Measurements from ENCODE around the gene WDFY4.

The WDFY4 gene

DNA sequence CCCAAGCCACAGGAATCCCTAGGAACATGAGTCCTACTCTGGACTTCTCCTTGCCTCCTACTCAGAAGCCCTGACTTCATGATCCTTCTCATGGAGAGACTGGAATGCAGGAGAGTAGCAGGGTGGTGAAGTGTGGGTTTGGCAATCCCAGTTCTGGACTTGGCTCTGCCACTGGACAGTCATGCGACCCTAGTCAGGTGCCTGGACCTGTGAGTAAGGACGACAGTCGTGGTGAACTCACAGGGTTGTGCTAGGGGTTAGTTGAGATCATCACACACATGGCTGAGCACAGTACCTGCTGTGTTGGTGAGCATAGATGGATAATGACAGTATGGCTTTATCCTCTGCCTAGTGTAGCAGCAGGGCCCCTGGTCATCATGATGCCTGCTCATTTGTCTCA lies 137.0 kb downstream of the WDFY4 start:
- no peak for DNase-seq

DNA sequence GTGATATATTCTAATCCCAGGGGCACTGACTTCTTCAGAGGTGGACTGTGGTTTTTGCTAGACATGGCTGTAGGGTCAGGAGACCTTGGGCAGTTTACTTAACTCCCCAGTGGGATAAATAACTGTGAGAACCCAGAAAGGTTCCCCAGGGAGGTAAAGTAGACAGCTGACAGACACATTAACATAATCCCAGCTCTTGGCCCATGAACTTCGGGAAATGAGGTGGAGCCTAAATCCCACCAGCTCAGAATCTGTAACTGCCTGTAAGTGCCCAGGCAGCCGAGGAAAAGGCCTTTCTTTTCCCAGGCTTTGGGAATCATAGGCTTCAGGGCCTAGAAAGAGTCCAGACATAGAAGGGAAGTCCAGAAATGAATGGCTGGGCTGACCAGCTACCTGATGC lies 149.0 kb downstream of the WDFY4 start:
- no peak for DNase-seq

DNA sequence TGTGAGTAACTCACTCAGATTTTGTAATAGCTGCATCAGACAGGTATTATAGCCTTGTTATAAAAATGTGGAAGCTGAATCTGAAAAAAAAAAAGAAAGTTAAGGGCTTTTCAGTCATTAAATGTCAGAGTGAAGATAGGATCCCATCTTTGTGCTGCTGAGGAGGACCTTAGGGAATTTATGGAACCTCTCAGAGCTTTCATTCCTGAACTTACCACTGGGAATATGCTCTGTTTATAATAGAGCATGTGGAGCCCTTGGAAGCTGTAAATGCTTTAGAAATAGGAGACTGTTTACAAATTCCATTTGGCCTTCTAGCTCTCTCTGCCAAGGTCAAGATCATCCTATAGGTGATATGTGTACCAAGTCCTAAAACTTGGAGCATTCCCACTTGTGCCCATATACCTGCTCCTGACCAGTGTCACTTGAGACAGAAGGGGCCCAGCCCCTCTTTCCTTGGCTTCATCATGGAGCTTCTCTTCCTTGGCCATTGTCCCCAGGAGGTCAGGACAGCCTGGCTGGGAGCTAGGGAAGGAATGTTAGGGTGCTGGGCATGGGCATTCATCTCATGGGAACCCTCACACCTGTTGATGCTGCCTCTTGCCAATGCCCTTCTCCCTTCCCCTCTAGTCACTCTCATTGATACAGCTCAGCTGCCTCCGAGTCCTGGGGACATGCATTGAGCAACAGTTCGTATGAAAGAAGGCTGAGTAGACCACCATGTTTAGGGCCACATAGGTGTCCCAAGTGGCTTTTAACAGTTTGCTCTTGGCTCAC lies 149.7 kb downstream of the WDFY4 start:
- no peak for DNase-seq

DNA sequence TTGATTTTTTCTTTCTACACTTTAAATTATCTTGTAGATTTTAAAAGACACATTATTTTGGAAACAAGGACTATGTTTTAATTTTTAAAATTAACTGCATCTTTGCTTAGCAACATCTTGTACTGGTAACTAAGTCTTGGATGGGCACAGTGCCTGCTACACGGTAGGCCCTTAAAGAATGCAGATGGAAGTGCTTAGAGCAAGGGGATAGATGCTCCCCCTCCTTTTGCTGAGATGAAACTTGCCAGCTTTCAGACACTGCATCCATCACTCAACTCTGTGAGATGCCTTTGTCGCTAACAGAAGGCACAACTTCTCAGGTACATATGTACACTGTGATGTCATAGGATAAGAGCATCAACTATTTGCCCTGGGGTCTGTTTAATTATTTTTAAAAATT lies 151.1 kb downstream of the WDFY4 start:
- no peak for DNase-seq

DNA sequence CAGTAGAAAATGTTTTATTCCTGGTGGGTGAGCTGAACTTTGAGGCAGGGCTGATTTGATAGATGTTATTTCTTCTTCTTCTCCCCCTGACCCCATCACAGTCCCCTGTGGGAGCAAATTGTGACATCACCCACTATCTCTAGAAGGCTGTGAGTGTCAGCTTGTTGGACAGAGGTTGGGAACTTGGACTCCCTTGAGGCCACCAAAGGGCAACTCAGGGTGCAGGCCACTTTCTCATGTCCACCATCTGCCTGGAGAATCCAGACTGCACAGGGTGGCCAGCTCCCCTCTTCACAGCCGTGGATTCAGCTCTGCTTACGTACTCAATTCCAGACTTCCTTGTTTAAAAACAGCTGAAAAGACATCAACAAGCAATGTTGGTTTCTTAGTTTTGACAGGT lies 151.9 kb downstream of the WDFY4 start:
- DNase-seq, result no peak

DNA sequence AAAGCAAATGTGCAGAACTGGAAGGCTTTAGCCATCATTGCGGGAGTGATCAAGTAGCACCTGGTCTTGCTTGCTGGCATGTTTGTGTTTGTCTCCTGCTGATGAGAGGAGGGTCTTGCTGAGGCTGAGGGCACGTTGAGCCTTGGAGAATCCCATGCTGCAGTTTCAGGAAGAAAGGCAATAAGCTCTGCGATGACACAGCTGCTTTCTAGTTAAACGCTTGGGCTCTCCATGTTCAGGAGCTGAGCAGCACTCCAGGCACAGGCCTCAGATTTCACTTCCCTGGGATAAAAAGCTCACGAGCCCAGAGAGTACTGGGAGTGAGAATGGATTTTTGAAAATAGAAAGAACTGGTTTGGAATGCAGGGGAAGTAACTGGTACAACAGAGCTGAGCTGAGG lies 154.2 kb downstream of the WDFY4 start:
- no peak for DNase-seq

DNA sequence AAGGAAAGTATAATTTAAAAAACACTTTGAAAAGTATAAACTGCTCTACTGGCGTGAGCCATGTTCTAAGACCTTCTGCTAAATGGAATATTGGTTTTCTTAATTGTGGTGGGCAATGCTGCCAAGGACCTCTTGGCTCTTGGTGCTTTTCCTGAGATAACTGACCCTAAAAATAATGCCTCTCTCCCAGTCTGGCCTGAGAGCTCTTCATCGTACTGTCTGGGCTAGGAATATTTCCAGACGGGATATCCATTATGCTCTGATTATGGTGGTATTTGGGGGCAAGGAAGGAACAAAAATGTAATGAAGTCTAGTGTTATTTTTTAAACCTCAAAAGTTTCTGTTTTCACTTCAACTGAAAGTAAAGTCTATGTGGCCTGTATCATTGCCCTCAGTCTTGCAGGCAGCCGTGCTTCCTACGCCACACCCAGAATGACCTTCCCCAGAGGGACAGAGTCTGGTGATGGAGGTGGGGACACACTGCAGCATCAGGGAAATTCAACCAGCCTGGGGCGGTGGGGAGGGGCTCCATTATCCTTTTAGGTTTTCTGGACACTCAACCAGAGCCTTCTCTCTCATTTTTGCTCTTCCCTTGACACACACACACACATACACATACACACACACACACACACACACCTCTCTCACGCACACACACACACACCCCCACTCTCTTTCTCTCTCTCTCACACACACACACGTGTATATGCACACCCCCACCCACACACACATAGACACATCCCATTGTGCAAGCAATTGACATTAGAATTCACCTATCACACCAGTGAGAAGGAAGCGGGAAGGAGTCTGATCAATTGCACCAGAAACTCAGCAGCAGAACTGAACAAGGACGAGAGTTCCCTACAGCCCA lies 155.4 kb downstream of the WDFY4 start:
- DNase-seq, result no peak

DNA sequence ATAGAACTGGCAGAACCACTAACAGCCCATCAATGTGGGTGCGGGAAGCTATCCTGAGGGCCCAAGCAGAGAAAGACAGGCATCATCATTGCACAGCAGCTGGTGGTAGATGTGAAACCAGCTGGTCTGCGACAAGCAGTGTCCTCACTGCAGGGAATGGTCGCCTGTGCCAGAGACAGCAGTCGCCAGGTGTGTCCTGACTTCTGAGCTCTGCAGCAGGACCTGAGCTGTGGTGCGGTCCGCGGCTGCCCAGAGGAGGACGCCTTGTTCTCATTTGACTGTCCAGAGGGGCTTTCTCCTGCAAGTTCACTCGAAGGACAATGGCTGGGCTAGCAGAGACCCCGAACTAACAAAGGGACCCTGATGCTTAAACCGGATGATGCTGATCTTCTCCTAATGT lies 157.6 kb downstream of the WDFY4 start:
- no peak for DNase-seq

DNA sequence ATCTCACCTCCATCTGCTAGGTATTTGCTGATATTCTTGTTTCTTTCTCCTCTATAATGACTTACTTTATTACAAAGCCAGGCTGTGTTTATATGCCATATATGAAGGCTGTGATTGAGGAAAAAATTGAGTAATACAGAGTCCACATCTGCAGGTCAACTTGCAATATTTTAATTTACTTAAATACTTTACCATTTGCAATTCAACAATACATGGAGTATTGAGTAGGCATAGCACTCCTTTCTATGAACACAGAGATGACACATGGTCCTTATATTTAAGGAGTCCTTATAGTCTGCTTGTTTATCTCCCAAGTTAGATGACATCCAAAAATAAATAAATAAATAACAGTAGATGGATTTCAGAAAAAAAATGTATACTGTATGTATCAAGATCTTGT lies 158.5 kb downstream of the WDFY4 start:
- no peak for DNase-seq

DNA sequence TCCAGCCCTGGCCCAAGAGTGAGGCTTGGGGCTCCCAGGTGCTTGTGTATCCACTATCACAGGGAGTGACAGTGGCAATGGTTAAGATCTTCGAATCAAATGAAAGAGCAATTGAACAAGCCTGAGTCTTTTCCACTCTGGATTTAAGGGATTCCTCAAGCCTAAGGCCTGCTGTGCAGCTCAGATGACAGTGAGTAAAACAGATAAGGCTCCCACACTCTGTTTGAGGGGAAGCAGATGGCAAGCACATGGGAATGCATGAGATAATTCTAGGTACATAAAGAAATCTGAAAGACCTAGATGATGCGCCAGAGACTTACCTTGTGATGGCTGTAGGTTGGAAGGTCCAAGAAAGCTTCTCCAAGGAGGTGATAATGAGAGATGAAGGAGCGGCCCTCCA lies 159.9 kb downstream of the WDFY4 start:
- no peak for DNase-seq

DNA sequence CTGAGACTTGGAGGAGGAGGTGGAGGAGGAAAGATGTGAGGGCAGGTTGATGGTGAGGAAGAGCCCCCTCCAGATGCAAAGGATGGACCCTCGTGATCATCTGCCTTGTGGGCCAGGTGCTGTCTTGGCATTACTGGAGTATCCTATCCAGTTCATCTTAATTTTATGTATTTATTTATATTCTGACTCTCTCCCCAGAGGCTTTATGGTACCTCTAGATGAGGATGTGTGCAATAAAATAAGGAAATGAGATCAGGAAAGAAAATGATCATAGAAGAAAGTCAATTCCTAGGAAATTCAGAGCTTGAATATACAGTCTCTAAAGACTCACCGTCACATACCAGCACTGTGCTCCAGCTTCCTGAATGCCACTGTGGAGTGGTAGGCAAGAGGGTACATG lies 160.8 kb downstream of the WDFY4 start:
- no peak for DNase-seq

DNA sequence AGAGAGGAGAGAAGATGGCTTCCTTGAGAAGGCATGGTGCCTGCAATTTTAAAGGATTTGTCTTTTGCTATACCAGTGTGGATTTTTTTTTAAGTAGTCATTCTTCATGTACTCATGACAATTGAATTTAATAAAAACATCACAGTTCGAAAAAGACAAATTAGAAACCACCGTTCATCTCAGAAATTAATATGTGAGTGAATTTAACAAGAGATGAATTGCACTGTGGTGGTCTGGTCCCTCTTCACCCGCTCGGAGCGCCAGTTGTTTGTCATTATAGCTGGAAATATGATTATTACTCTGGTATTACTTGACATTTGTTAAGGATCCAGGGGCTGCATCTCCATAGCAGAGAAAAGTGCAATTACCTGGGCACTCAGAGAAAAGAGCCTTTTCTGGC lies 163.0 kb downstream of the WDFY4 start:
- DNase-seq, result no peak

DNA sequence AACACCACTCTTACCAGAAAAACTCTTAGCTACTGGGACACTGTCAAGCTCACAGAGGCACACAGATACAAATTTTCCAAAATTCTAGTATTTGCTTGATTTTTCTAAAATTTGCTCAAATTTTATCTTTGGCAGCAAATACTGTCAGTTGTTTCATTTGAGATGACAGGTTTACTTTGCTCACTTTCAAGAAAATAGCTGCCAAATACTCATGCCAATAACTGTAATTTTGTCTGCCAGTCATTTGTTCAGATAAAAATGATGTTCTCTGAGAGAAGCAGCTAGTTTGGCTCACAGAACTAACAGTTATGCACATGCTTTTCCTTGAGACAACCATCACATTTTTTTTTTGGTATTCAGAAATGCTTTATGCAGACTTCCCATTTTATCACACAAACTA lies 172.2 kb downstream of the WDFY4 start:
- DNase-seq, result no peak

DNA sequence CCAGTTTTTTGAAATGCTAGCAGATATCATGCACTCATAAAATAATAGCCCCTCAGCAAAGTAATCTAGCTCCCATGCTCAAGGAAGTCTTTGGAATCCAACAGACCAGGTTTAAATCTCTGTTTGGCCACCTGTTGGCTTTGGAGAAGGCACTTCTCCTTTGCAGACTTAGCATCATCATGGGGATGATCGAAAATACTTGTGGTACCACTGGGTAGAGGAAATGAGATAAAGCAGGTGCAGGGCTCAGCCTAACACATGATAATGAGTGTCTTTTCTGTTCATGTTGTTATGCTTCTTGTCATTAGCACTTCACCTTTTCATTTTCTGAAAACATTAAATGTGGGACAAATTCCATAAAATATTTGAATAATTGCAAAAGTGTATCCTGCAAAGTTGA lies 187.6 kb downstream of the WDFY4 start:
- no peak for DNase-seq

DNA sequence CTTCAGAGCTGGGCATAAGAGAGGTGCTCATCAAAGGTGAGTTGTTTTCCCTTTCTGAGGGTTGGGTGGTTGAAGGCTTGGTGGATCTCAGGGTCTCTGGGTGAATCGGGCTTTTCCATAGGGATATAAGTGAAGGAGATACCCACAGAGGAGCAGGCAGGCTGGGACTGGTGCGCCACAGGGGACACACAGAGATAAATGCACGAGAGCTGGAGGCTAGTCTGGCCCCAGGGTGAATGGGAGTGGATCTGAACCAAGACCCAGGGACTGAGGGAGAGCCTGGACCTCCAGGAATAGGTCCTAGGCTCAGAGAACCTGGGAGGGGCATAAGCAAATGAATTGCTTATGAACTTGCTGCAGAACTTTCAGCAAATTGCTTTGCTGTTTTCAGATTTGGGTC lies 193.4 kb downstream of the WDFY4 start:
- DNase-seq, result no peak

DNA sequence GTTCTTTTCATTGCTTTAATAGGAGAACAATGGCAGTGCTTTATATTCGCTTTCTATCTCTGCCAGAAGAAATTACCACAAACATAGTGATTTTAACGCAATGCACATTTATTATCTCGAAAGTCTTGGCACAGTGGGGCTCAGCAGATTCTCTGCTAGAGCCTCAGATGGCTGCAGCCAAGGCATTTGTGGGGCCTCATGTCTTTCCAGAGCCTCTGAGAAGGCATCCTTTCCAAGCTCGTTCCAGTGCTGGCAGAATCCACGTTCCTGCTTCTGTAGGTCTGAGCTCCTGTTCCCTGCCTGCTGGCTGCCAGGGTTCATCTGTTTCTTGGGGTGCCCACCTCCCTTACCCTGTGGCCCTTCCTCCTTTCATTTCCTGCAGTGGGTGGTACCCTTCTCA lies 194.8 kb downstream of the WDFY4 start:
- DNase-seq, result no peak

DNA sequence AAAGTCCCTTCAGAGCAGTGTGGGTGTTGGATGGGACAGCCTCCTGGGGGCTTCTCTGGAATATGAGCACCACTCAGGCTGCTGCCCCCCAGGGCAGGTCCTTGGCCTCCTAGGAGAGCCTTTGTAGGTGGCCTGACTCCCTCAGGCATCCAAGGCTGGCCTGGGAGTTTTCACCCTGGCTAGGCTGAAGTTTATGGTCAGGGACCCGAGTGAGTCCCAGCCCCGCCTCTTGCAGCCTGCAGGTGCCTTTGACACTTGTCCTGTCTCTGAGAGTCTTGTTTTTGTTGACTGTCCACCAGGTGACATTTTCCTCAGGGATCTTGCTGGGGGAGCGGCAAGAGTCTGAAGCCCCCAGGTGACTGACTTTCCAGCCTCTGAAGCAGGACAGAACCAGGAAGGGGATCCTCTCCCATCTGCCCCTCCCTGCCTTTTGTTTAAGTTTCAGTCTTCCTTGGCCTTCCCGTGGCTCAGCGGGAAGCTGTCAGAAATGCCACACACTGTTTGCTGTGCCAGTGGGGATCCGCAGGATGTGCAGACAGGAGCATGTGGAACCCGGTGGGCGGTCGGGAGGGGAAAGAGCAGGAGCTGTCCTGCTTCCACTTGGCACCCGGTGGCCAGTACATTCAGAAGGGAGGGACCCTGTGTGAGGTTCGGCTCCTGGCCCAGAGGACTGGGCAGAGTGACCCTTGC lies 195.5 kb downstream of the WDFY4 start:
- DNase-seq, result no peak

DNA sequence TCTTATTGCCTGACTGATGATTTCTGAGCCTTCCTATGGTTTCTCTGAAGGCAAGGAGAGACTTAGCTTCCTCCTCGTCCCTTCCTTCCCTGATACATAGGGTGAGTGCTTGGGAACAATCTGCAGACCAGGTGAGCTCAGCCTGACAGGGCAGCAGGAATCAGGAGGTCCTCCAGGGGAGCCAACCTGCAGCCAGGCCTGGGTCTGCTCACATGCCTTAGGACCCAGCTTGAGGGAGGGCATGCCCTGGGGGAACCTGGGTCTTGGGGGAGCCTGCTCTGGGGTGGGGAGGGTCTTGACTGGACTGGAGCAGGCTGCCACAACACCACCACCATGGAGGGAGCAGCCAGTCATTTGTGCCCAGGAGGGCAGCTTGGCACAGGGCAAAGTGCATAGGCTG lies 197.3 kb downstream of the WDFY4 start:
- no peak for DNase-seq

DNA sequence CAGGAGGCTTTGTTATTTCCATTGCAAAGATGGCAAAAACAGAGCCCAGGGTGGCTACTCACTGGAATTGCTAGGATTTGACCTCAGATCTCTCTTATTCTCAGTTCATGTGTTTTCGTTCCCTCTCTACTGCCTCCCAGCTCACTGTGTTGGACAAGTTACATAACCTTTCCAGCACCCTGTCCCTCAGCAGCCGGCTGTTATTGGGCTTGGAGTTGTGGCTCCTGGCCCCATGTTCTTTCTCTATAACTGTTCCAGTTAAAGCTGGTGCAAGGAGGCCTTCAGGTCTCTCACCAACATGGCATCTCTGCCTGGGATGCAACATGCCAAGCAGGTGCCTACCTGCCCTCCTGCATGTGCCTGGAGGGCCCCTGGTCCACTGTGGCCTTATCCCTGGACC lies 198.2 kb downstream of the WDFY4 start:
- DNase-seq, result no peak

DNA sequence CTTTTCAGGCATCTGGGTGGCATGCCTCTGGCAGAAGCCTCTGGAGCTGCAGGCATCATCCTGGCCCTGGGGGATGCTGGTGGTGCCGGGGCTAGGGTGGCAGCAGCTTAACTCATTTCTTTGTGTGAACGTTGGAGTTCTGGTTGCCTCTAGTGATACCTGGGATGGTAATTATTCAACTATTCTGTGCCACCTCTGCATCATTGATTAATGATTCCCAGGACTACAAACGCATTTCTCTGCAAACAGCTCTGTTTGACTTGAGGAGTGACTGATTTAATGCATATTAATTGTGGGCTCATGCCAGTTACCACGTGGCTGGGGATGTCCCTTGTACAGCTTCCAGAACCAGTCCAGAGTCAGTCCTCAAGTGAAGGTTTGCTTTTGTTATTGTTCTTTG lies 199.0 kb downstream of the WDFY4 start:
- no peak for DNase-seq

DNA sequence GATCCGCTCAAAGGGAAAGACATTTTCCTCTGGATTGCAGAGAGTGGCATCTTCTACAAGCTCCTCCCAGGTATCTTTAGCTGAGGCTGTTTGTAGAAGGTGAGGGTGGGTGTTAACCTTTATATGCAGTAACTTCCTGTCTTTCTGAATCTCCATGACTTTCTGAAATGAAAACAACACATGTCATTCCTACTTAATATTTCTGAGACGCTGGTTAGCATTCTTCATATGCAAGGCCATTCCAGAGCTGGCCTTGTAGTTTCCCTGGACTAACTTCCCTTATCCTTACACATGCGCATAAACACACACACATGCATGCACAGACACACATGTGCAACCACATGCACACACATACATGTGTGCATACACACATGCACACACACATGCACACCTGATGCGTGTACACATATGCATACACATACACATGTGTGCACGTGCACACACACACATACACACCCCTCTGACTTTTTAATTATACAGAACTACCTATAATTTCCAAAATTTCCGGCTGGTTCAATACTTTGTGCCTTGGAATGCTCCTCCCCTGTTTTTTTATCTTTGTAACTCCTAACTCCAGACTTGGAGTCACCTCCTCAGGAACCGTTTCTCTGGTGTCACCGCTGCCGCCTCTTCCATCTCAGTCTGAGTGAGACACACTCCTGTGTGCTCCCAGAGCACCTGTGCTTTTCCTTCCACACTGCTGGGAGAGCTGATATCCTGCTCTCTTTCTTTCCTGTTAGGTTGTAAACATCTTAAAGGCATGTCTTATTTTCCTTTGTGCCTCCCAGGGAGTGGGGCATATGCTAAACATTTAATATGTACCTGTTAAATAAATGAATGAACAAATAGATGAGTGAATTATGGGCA lies 199.7 kb downstream of the WDFY4 start:
- DNase-seq, result no peak

DNA sequence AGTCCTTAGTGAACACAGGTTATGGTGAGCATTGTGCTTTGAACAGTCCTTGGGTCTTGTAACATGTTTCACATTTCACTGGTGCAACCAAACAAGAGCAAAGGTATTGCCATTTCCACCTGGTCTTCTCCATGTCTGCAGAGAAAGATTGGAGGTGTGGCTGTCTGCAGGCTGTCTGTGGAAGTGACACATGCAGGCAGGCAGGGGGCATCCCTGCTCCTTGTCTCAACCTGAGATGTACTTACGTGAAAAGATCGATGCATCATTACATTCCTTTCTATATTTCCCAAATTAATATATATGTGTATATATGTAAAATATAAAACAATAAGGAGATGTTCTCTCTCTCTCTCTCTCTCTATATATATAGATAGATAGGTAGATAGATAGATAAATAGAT lies 200.7 kb downstream of the WDFY4 start:
- DNase-seq, result no peak

DNA sequence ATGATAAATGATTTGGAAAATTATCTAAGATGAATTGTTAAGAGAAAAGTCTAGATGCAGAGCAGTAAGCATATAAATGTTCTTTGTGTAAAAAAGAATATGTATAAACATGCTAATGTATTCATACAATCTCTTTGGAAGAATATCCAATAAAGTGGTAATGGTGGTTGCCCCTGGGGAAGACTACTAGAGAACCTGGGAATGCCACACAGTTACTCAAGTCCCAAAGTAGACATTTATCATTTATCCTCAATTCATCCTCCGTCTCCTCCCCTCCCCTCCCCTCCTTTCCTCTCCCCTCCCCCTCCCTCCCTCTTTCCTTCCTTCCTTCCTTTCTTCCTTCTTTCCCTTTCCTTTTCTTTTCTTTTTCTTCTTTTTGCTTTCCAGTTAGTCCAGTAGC lies 203.3 kb downstream of the WDFY4 start:
- DNase-seq, result no peak
